Liver (tissue), 3 donors: ENCODE results near the gene FUT9.

Source experiments
- CTCF ChIP-seq: fragments of 150-350 bp; IDR thresholded peaks from 2 replicates; pipeline ENCODE4 v1.5.1; 2017; ENCODE audit warnings: improper control_type of control experiment, low read depth, low read length; ENCODE audit not compliant: missing input control
- FOXA2 ChIP-seq: IDR thresholded peaks from 2 replicates; pipeline ENCODE4 v1.6.1; 2016; ENCODE audit warnings: antibody characterized with exemption
- GABPA ChIP-seq, 2 donors: IDR thresholded peaks in 1 of 2; conservative IDR thresholded peaks in 1 of 2; 2 replicates each; pipeline ENCODE4 v1.6.1; 2016; ENCODE audit warnings: antibody characterized with exemption in 2 of 2, mild to moderate bottlenecking in 1 of 2, moderate library complexity in 1 of 2
- MAX ChIP-seq: IDR thresholded peaks from 2 replicates; pipeline ENCODE4 v1.6.1; 2016; ENCODE audit warnings: antibody characterized with exemption
- SP1 ChIP-seq: IDR thresholded peaks from 2 replicates; pipeline ENCODE4 v1.6.1; 2018; ENCODE audit warnings: antibody characterized with exemption, mild to moderate bottlenecking
- donor health status: healthy.
- donor health status: healthy.

- no peak for TF ChIP-seq CTCF
- no peak for TF ChIP-seq MAX
- TF ChIP-seq SP1: no peak
- no peak for TF ChIP-seq FOXA2
- no peak for TF ChIP-seq GABPA (IDR thresholded peaks at IDR 0.05 in 1 of 2, conservative IDR thresholded peaks at IDR 0.05 in 1 of 2)
These were observed 35.8 kb downstream of the FUT9 start for GRCh38 chr6:96051555-96051954.
